Suprapubic skin (tissue), 4 donors: Measurements from ENCODE around the gene AJAP1.

Experiments used
- EP300 ChIP-seq: sonication (generic); formaldehyde crosslinking; IDR thresholded peaks from one replicate; pipeline ENCODE4 v1.6.1; 2017; ENCODE audit warnings: antibody characterized with exemption
- POLR2A ChIP-seq, 2 donors: fragments of 450-650 bp; IDR thresholded peaks; one replicate each; pipeline ENCODE4 v1.6.1; 2017; ENCODE audit warnings: antibody characterized with exemption in 2 of 2, mild to moderate bottlenecking in 2 of 2, moderate library complexity in 2 of 2
- POLR2AphosphoS5 ChIP-seq, 3 donors: sonication (generic); formaldehyde crosslinking; IDR thresholded peaks; one replicate each; pipeline ENCODE4 v1.6.1; 2017; ENCODE audit warnings: antibody characterized with exemption in 3 of 3
- TF ChIP-seq, protein P1 (sequence below), 2 donors: fragments of 200-600 bp in 1 of 2; fragments of 450-650 bp in 1 of 2; sonication (generic) in 1 of 2; IDR thresholded peaks; one replicate each; pipeline ENCODE4 v1.5.1; 2016 to 2019; ENCODE audit warnings: antibody characterized with exemption in 2 of 2, mild to moderate bottlenecking in 1 of 2, moderate library complexity in 1 of 2

GRCh38 chr1:4658643-4659628, 4.5 kb downstream of the AJAP1 start:
- TF ChIP-seq, protein P1, sequence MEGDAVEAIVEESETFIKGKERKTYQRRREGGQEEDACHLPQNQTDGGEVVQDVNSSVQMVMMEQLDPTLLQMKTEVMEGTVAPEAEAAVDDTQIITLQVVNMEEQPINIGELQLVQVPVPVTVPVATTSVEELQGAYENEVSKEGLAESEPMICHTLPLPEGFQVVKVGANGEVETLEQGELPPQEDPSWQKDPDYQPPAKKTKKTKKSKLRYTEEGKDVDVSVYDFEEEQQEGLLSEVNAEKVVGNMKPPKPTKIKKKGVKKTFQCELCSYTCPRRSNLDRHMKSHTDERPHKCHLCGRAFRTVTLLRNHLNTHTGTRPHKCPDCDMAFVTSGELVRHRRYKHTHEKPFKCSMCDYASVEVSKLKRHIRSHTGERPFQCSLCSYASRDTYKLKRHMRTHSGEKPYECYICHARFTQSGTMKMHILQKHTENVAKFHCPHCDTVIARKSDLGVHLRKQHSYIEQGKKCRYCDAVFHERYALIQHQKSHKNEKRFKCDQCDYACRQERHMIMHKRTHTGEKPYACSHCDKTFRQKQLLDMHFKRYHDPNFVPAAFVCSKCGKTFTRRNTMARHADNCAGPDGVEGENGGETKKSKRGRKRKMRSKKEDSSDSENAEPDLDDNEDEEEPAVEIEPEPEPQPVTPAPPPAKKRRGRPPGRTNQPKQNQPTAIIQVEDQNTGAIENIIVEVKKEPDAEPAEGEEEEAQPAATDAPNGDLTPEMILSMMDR (IDR thresholded peaks at IDR 0.05): no peak
- TF ChIP-seq POLR2A (IDR thresholded peaks at IDR 0.05): no peak
- TF ChIP-seq POLR2AphosphoS5 (IDR thresholded peaks at IDR 0.05): no peak
- TF ChIP-seq EP300: no peak
